A549 (cell line): ENCODE data around the gene COL5A1.

Experiments used
- CHD2 ChIP-seq: fragments of 150-350 bp; IDR thresholded peaks from 2 replicates; pipeline ENCODE4 v1.6.1; 2014; ENCODE audit warnings: low read length; ENCODE audit not compliant: partially characterized antibody
- EHMT2 ChIP-seq: fragments of 200-600 bp; sonication (generic); IDR thresholded peaks from 2 replicates; pipeline ENCODE4 v1.6.1; 2016; ENCODE audit warnings: antibody characterized with exemption, low read depth, mild to moderate bottlenecking, moderate library complexity
- EP300 ChIP-seq, 2 experiments: fragments of >200 bp; sonication (Bioruptor Twin); formaldehyde crosslinking; IDR thresholded peaks; 2 replicates in 1 of 2; 3 replicates in 1 of 2; pipeline ENCODE4 v1.6.1; 2016 to 2017
- PBX3 ChIP-seq: IDR thresholded peaks from 2 replicates; pipeline ENCODE4 v1.6.1; 2012
- POLR2A ChIP-seq: IDR thresholded peaks from 2 replicates; pipeline ENCODE4 v1.6.1; 2012; ENCODE audit warnings: mild to moderate bottlenecking, low read length
- RAD21 ChIP-seq, 2 experiments: fragments of >200 bp in 1 of 2; sonication (Bioruptor Twin) in 1 of 2; formaldehyde crosslinking in 1 of 2; IDR thresholded peaks in 1 of 2; conservative IDR thresholded peaks in 1 of 2; 2 replicates in 1 of 2; 3 replicates in 1 of 2; pipeline ENCODE4 v1.6.1; 2012 to 2018; ENCODE audit warnings: inconsistent platforms in 1 of 2

- TF ChIP-seq RAD21 (conservative IDR thresholded peaks at IDR 0.05 in 1 of 2, IDR thresholded peaks at IDR 0.05 in 1 of 2) (no peak), EP300 (IDR thresholded peaks at IDR 0.05) (no peak), POLR2A (no peak), CHD2 (no peak), EHMT2 (no peak), PBX3 (no peak)
These were observed 103.0 kb downstream of the COL5A1 start for GRCh38 chr9:134744385-134745295.
